SK-N-SH (cell line): ENCODE results near the gene SMIM20. TPM values are rescaled to one million over a fixed set of nuclear protein-coding genes. Genes with fewer than 3 reads are reported as not detected.

Experiments
- CTCF ChIA-PET: fragments of 300-600, 350-600 bp; formaldehyde crosslinking; extraction: SDS; loops from one replicate; lab custom pipeline; 2021; lab: Yijun Ruan, JAX
- POLR2A ChIA-PET: fragments of 350-600 bp; sonication (Branson Sonifier 250); formaldehyde crosslinking; extraction: SDS; loops from one replicate; lab custom pipeline; 2020; ENCODE audit warnings: antibody characterized with exemption, inconsistent platforms; lab: Yijun Ruan, JAX
- DNase-seq: peaks from one replicate; pipeline ENCODE4 v3.0.0; 2012
- H2AFZ ChIP-seq: fragments of 200-600 bp; sonication (generic); 2 replicates; pipeline ENCODE4 v1.8.1; 2016; ENCODE audit warnings: antibody characterized with exemption, mild to moderate bottlenecking, low read depth
- H3F3A ChIP-seq: fragments of 200-600 bp; sonication (generic); replicated peaks from 2 replicates; pipeline ENCODE3; 2016; ENCODE audit warnings: antibody characterized with exemption, mild to moderate bottlenecking; ENCODE audit not compliant: insufficient read depth
- H3K27ac ChIP-seq, 2 experiments: fragments of 200-500 bp in 1 of 2; fragments of 200-600 bp in 1 of 2; sonication (Bioruptor generic) in 1 of 2; sonication (generic), shearing (Covaris generic) in 1 of 2; 2 replicates each; pipeline versions ENCODE4 v1.5.1 to v1.6.1; 2014 to 2016; ENCODE audit warnings: low read depth in 2 of 2, inconsistent platforms in 1 of 2, low read length in 1 of 2, mild to moderate bottlenecking in 1 of 2, mixed read lengths in 1 of 2
- H3K27me3 ChIP-seq: fragments of 200-600 bp; sonication (generic), shearing (Covaris generic); 2 replicates; pipeline ENCODE4 v1.6.1; 2016; ENCODE audit warnings: mixed run types; ENCODE audit not compliant: insufficient read depth
- H3K36me3 ChIP-seq, 2 experiments: fragments of 200-500 bp in 1 of 2; fragments of 200-600 bp in 1 of 2; sonication (Bioruptor generic) in 1 of 2; sonication (generic) in 1 of 2; replicated peaks in 1 of 2; 2 replicates each; pipeline versions ENCODE3 to v1.5.1; 2014 to 2016; ENCODE audit warnings: low read length in 1 of 2, mild to moderate bottlenecking in 1 of 2; ENCODE audit not compliant: insufficient read depth in 2 of 2, control insufficient read depth in 1 of 2
- H3K4me1 ChIP-seq, 2 experiments: fragments of 200-500 bp in 1 of 2; fragments of 200-600 bp in 1 of 2; sonication (Bioruptor generic) in 1 of 2; sonication (generic), shearing (Covaris generic) in 1 of 2; 2 replicates each; pipeline versions ENCODE4 v1.5.1 to v1.6.1; 2014 to 2016; ENCODE audit warnings: low read depth in 1 of 2, low read length in 1 of 2, mixed run types in 1 of 2; ENCODE audit not compliant: insufficient read depth in 2 of 2, control insufficient read depth in 1 of 2
- H3K4me2 ChIP-seq: fragments of 200-600 bp; sonication (generic), shearing (Covaris generic); 2 replicates; pipeline ENCODE4 v1.6.1; 2017; ENCODE audit warnings: mixed run types
- H3K4me3 ChIP-seq, 2 experiments: fragments of 200-500 bp in 1 of 2; fragments of 200-600 bp in 1 of 2; sonication (Bioruptor generic) in 1 of 2; sonication (generic), shearing (Covaris generic) in 1 of 2; 2 replicates each; pipeline versions ENCODE4 v1.5.1 to v1.8.1; 2014 to 2016; ENCODE audit warnings: low read depth in 2 of 2, inconsistent platforms in 1 of 2, low read length in 1 of 2, mild to moderate bottlenecking in 1 of 2, mixed read lengths in 1 of 2, moderate library complexity in 1 of 2
- H3K79me2 ChIP-seq: fragments of 200-600 bp; sonication (generic); 2 replicates; pipeline ENCODE4 v1.8.1; 2017; ENCODE audit warnings: mild to moderate bottlenecking; ENCODE audit not compliant: insufficient read depth
- H3K9ac ChIP-seq: fragments of 200-600 bp; sonication (generic); 2 replicates; pipeline ENCODE4 v1.6.1; 2017; ENCODE audit warnings: mixed run types
- H3K9me2 ChIP-seq: fragments of 200-600 bp; sonication (generic); 2 replicates; pipeline ENCODE4 v1.6.1; 2017; ENCODE audit warnings: mixed run types
- H3K9me3 ChIP-seq: fragments of 200-600 bp; sonication (generic); 2 replicates; pipeline ENCODE4 v1.6.1; 2017; ENCODE audit warnings: mixed run types, mild to moderate bottlenecking, moderate library complexity
- H4K20me1 ChIP-seq: fragments of 200-600 bp; sonication (generic); 2 replicates; pipeline ENCODE4 v1.6.1; 2017; ENCODE audit warnings: mild to moderate bottlenecking, mixed run types; ENCODE audit not compliant: insufficient read depth
- ELF1 ChIP-seq: IDR thresholded peaks from 2 replicates; pipeline ENCODE4 v1.4.0; 2012
- FOSL2 ChIP-seq: IDR thresholded peaks from 2 replicates; pipeline ENCODE4 v1.4.0; 2012; ENCODE audit warnings: low read depth, mild to moderate bottlenecking, moderate library complexity, borderline replicate concordance
- FOXJ3 ChIP-seq: sonication (generic); formaldehyde crosslinking; IDR thresholded peaks from 2 replicates; pipeline ENCODE4 v1.5.1; 2020; ENCODE audit warnings: mild to moderate bottlenecking, missing genetic modification reagents
- FOXM1 ChIP-seq: IDR thresholded peaks from 2 replicates; pipeline ENCODE4 v1.4.0; 2012; ENCODE audit warnings: low read depth, mild to moderate bottlenecking
- GABPA ChIP-seq: IDR thresholded peaks from 2 replicates; pipeline ENCODE4 v1.4.0; 2012; ENCODE audit warnings: low read depth, mild to moderate bottlenecking
- GATA2 ChIP-seq: sonication (generic); formaldehyde crosslinking; IDR thresholded peaks from 2 replicates; pipeline ENCODE4 v1.5.0; 2020; ENCODE audit warnings: mild to moderate bottlenecking, missing genetic modification reagents
- IRF3 ChIP-seq: fragments of 150-350 bp; IDR thresholded peaks from 2 replicates; pipeline ENCODE4 v1.6.1; 2016; ENCODE audit warnings: mild to moderate bottlenecking, low read depth, low read length
- JUND ChIP-seq: IDR thresholded peaks from 2 replicates; pipeline ENCODE4 v1.4.0; 2012
- MEF2A ChIP-seq: IDR thresholded peaks from 2 replicates; pipeline ENCODE4 v1.4.0; 2012; ENCODE audit warnings: low read depth, borderline replicate concordance
- POLR2AphosphoS5 ChIP-seq: IDR thresholded peaks from 2 replicates; pipeline ENCODE4 v1.6.1; 2012; ENCODE audit warnings: low read depth, low read length
- RCOR1 ChIP-seq: fragments of 150-350 bp; IDR thresholded peaks from 2 replicates; pipeline ENCODE4 v1.6.1; 2017; ENCODE audit warnings: antibody characterized with exemption, low read length
- RFX5 ChIP-seq: IDR thresholded peaks from 2 replicates; pipeline ENCODE4 v1.6.1; 2012; ENCODE audit warnings: mild to moderate bottlenecking, improper control_type of control experiment, low read length
- SMC3 ChIP-seq: IDR thresholded peaks from 2 replicates; pipeline ENCODE4 v1.6.1; 2012; ENCODE audit warnings: low read depth, low read length, improper control_type of control experiment
- TCF12 ChIP-seq: IDR thresholded peaks from 2 replicates; pipeline ENCODE4 v1.4.0; 2012
- USF1 ChIP-seq: IDR thresholded peaks from 2 replicates; pipeline ENCODE4 v1.4.0; 2012; ENCODE audit warnings: low read depth, borderline replicate concordance
- YY1 ChIP-seq: IDR thresholded peaks from 2 replicates; pipeline ENCODE4 v1.4.0; 2012; ENCODE audit warnings: low read depth, mild to moderate bottlenecking
- ZBTB33 ChIP-seq: IDR thresholded peaks from 2 replicates; pipeline ENCODE4 v1.4.0; 2012; ENCODE audit warnings: low read depth, borderline replicate concordance
- polyA plus RNA-seq, 3 experiments: library from polyadenylated mRNA; depleted of rRNA; stranded (reverse); fragments of >200 nt; gene quantifications; 2 replicates each; pipeline ENCODE4 v1.2.3, GENCODE V29; 2012

Gene SMIM20
- polyA plus RNA-seq, 1 of the 3 experiments (the other 2 are of a cell fraction): 39.4 TPM

GRCh38 chr4:25888781-25889180 is 25.2 kb upstream of the SMIM20 start:
- ChIA-PET POLR2A (no interaction called here), CTCF (no interaction called here)

More at GRCh38 chr4:25888781-25889180, 25.2 kb upstream of the SMIM20 start:
- no peaks in the 10 kb centered on the region for H3K27me3 ChIP-seq
- no peaks in the 10 kb centered on the region for H4K20me1 ChIP-seq
- no peak overlapping the region for H3K9ac ChIP-seq
- H3K4me1 ChIP-seq: peaks cover 8 to 9% of the 10 kb centered on the region in 2 experiments; a peak in 3 of 4 replicates
- H3K4me2 ChIP-seq: no peak overlapping the region
- H3K4me3 ChIP-seq: no peak overlapping the region
- H3K79me2 ChIP-seq: no peaks in the 10 kb centered on the region
- H3K27ac ChIP-seq: no peak overlapping the region
- TF ChIP-seq TCF12: no peak
- TF ChIP-seq FOXJ3: no peak
- TF ChIP-seq FOXM1: no peak
- TF ChIP-seq ELF1: no peak
- TF ChIP-seq RCOR1: no peak
- TF ChIP-seq RFX5: no peak
- no peak for TF ChIP-seq POLR2AphosphoS5
- TF ChIP-seq JUND: no peak
- TF ChIP-seq USF1: no peak
- TF ChIP-seq GABPA: no peak
- TF ChIP-seq IRF3: no peak
- no peak for TF ChIP-seq YY1
- TF ChIP-seq FOSL2: no peak
- no peak for TF ChIP-seq GATA2 (CRISPR knock-in tag)
- TF ChIP-seq ZBTB33: no peak
- TF ChIP-seq MEF2A: no peak
- no peak for TF ChIP-seq SMC3
- H3K36me3 ChIP-seq: no peaks in the 10 kb centered on the region
- no peaks in the 10 kb centered on the region for H3K9me2 ChIP-seq
- no peak for DNase-seq
- no peak overlapping the region for H2AFZ ChIP-seq
- H3F3A ChIP-seq: no peaks in the 10 kb centered on the region
- no peaks in the 10 kb centered on the region for H3K9me3 ChIP-seq
